Liver (tissue), 9 donors: Measurements from ENCODE around the gene SEMA6D. TPM values are rescaled to one million over a fixed set of nuclear protein-coding genes. Genes with fewer than 3 reads are reported as not detected.

ENCODE experiments used
- DNase-seq: peaks from one replicate; pipeline ENCODE4 v3.0.0-alpha.2; 2017; ENCODE audit warnings: low spot score
- H3K27ac ChIP-seq, 2 donors: one replicate each; pipeline ENCODE4 v1.7.0; 2013; ENCODE audit warnings: inconsistent platforms in 2 of 2, low read length in 2 of 2, control low read depth in 1 of 2, low read depth in 1 of 2, mild to moderate bottlenecking in 1 of 2
- H3K27me3 ChIP-seq, 4 donors: one replicate each; pipeline versions ENCODE4 v1.6.1 to v1.7.0; 2013; ENCODE audit warnings: low read length in 3 of 4, inconsistent platforms in 1 of 4, mild to moderate bottlenecking in 1 of 4, moderate library complexity in 1 of 4; ENCODE audit not compliant: control insufficient read depth in 4 of 4, insufficient read depth in 4 of 4
- H3K36me3 ChIP-seq, 4 donors: one replicate each; pipeline versions ENCODE4 v1.6.1 to v1.7.0; 2013; ENCODE audit warnings: low read length in 3 of 4, mild to moderate bottlenecking in 3 of 4, low read depth in 1 of 4, moderate library complexity in 1 of 4; ENCODE audit not compliant: control insufficient read depth in 4 of 4, insufficient read depth in 3 of 4
- H3K4me1 ChIP-seq, 4 donors: one replicate each; pipeline versions ENCODE4 v1.6.1 to v1.7.0; 2013; ENCODE audit warnings: low read length in 3 of 4, mild to moderate bottlenecking in 3 of 4, moderate library complexity in 1 of 4; ENCODE audit not compliant: control insufficient read depth in 4 of 4, insufficient read depth in 4 of 4
- H3K4me3 ChIP-seq, 3 donors: one replicate each; pipeline versions ENCODE4 v1.6.1 to v1.7.0; 2013; ENCODE audit warnings: low read length in 3 of 3, control low read depth in 1 of 3, low read depth in 1 of 3, mild to moderate bottlenecking in 1 of 3
- H3K9ac ChIP-seq, 2 donors: one replicate each; pipeline ENCODE4 v1.7.0; 2013; ENCODE audit warnings: low read length in 2 of 2, mild to moderate bottlenecking in 2 of 2, moderate library complexity in 2 of 2, control low read depth in 1 of 2, low read depth in 1 of 2
- H3K9me3 ChIP-seq, 4 donors: one replicate each; pipeline versions ENCODE4 v1.6.1 to v1.7.0; 2013; ENCODE audit warnings: low read length in 3 of 4; ENCODE audit not compliant: control insufficient read depth in 4 of 4
- ATF3 ChIP-seq: IDR thresholded peaks from 2 replicates; pipeline ENCODE4 v1.6.1; 2016; ENCODE audit warnings: antibody characterized with exemption
- CTCF ChIP-seq: fragments of 150-350 bp; IDR thresholded peaks from 2 replicates; pipeline ENCODE4 v1.5.1; 2017; ENCODE audit warnings: improper control_type of control experiment, low read depth, low read length; ENCODE audit not compliant: missing input control
- EGR1 ChIP-seq, 2 donors: IDR thresholded peaks; 2 replicates each; pipeline ENCODE4 v1.6.1; 2016 to 2018; ENCODE audit warnings: antibody characterized with exemption in 2 of 2, low read depth in 2 of 2
- FOXA1 ChIP-seq: IDR thresholded peaks from 2 replicates; pipeline ENCODE4 v1.6.1; 2016; ENCODE audit warnings: antibody characterized with exemption
- FOXA2 ChIP-seq: IDR thresholded peaks from 2 replicates; pipeline ENCODE4 v1.6.1; 2016; ENCODE audit warnings: antibody characterized with exemption
- GABPA ChIP-seq, 2 donors: IDR thresholded peaks in 1 of 2; conservative IDR thresholded peaks in 1 of 2; 2 replicates each; pipeline ENCODE4 v1.6.1; 2016; ENCODE audit warnings: antibody characterized with exemption in 2 of 2, mild to moderate bottlenecking in 1 of 2, moderate library complexity in 1 of 2
- HNF4A ChIP-seq, 2 donors: conservative IDR thresholded peaks; 2 replicates each; pipeline ENCODE4 v1.6.1; 2016; ENCODE audit warnings: antibody characterized with exemption in 2 of 2, mild to moderate bottlenecking in 2 of 2
- HNF4G ChIP-seq: IDR thresholded peaks from 2 replicates; pipeline ENCODE4 v1.6.1; 2016; ENCODE audit warnings: antibody characterized with exemption
- JUND ChIP-seq, 2 donors: IDR thresholded peaks; 2 replicates each; pipeline ENCODE4 v1.6.1; 2016; ENCODE audit warnings: antibody characterized with exemption in 2 of 2
- MAX ChIP-seq: IDR thresholded peaks from 2 replicates; pipeline ENCODE4 v1.6.1; 2016; ENCODE audit warnings: antibody characterized with exemption
- NR2F2 ChIP-seq: IDR thresholded peaks from 2 replicates; pipeline ENCODE4 v1.6.1; 2016; ENCODE audit warnings: antibody characterized with exemption
- RAD21 ChIP-seq, 2 donors: IDR thresholded peaks; 2 replicates each; pipeline ENCODE4 v1.6.1; 2016; ENCODE audit warnings: antibody characterized with exemption in 2 of 2, mild to moderate bottlenecking in 2 of 2
- REST ChIP-seq: IDR thresholded peaks from 2 replicates; pipeline ENCODE4 v1.6.1; 2016; ENCODE audit warnings: antibody characterized with exemption, mild to moderate bottlenecking
- RXRA ChIP-seq, 2 donors: IDR thresholded peaks; 2 replicates each; pipeline ENCODE4 v1.6.1; 2017 to 2018; ENCODE audit warnings: antibody characterized with exemption in 2 of 2, mild to moderate bottlenecking in 1 of 2
- SP1 ChIP-seq: IDR thresholded peaks from 2 replicates; pipeline ENCODE4 v1.6.1; 2018; ENCODE audit warnings: antibody characterized with exemption, mild to moderate bottlenecking
- TAF1 ChIP-seq: conservative IDR thresholded peaks from 2 replicates; pipeline ENCODE4 v1.6.1; 2016; ENCODE audit warnings: antibody characterized with exemption, mild to moderate bottlenecking
- YY1 ChIP-seq: IDR thresholded peaks from 2 replicates; pipeline ENCODE4 v1.6.1; 2016; ENCODE audit warnings: antibody characterized with exemption, mild to moderate bottlenecking
- ZBTB33 ChIP-seq: IDR thresholded peaks from 2 replicates; pipeline ENCODE4 v1.6.1; 2016; ENCODE audit warnings: antibody characterized with exemption
- WGBS: extraction: QIAGEN DNeasy Blood & Tissue Kit; methylation state at CpG from one replicate; pipeline ENCODE4 v1.1.7; 2013; 5-methylcytosine and 5-hydroxymethylcytosine counted together
- polyA plus RNA-seq, 2 donors: library from polyadenylated mRNA; stranded (reverse) in 1 of 2; unstranded in 1 of 2; fragments of 200-250 nt in 1 of 2; fragments of >200 nt in 1 of 2; fragmentation: Nextera tagmentation in 1 of 2; extraction: Ambion mirVana in 1 of 2; gene quantifications; one replicate each; pipeline versions ENCODE4 v1.2.1 to v1.2.3, GENCODE V29; 2013 to 2015
- total RNA-seq, 2 donors: library from RNA; depleted of rRNA; stranded (reverse); fragments of >200 nt; gene quantifications; one replicate each; pipeline ENCODE4 v1.2.3, GENCODE V29; 2014
- donor health status: healthy.
- donor health status: healthy.
- donor health status: healthy.
- donor health status: healthy.
- donor health status: healthy.

Gene SEMA6D
- total and polyA plus RNA-seq, 4 donors, result 1.0 to 4.5 (median 3.1) TPM

- 28% methylated on average over 3 of the region's 3 CpGs for WGBS
- no peaks in the 10 kb centered on the region for H3K36me3 ChIP-seq
- peaks cover 0 to 5% (median 0%) of the 10 kb centered on the region in 4 donors for H3K27me3 ChIP-seq
- H3K9me3 ChIP-seq, result no peaks in the 10 kb centered on the region
- no peak overlapping the region for H3K4me3 ChIP-seq
- TF ChIP-seq GABPA (IDR thresholded peaks at IDR 0.05 in 1 of 2, conservative IDR thresholded peaks at IDR 0.05 in 1 of 2) (no peak), ATF3 (no peak), RAD21 (IDR thresholded peaks at IDR 0.05) (no peak), REST (no peak), CTCF (no peak), JUND (IDR thresholded peaks at IDR 0.05) (no peak), NR2F2 (no peak), EGR1 (IDR thresholded peaks at IDR 0.05; ENCODE audit: low read depth in 2 of 2) (no peak), RXRA (IDR thresholded peaks at IDR 0.05) (no peak), HNF4A (conservative IDR thresholded peaks at IDR 0.05) (no peak), FOXA1 (no peak), FOXA2 (no peak)
- H3K4me1 ChIP-seq, result no peaks in the 10 kb centered on the region
- DNase-seq, result no peak
- no peak overlapping the region for H3K27ac ChIP-seq
- H3K9ac ChIP-seq, result no peak overlapping the region
Observed at GRCh38 chr15:47736143-47736786, 19.0 kb downstream of the SEMA6D start.

GRCh38 chr15:47737477-47737876, 20.2 kb downstream of the SEMA6D start:
- no peak overlapping the region for H3K4me3 ChIP-seq
- H3K4me1 ChIP-seq, result no peaks in the 10 kb centered on the region
- no peak for DNase-seq
- no peaks in the 10 kb centered on the region for H3K9me3 ChIP-seq
- H3K9ac ChIP-seq, result no peak overlapping the region
- H3K27ac ChIP-seq, result no peak overlapping the region
- peaks cover 0 to 5% (median 0%) of the 10 kb centered on the region in 4 donors for H3K27me3 ChIP-seq
- no peak for TF ChIP-seq GABPA (IDR thresholded peaks at IDR 0.05 in 1 of 2, conservative IDR thresholded peaks at IDR 0.05 in 1 of 2)
- TF ChIP-seq FOXA2, result no peak
- no peak for TF ChIP-seq FOXA1
- no peak for TF ChIP-seq RAD21 (IDR thresholded peaks at IDR 0.05)
- TF ChIP-seq NR2F2, result no peak
- TF ChIP-seq TAF1, result no peak
- no peak for TF ChIP-seq EGR1 (IDR thresholded peaks at IDR 0.05; ENCODE audit: low read depth in 2 of 2)
- no peak for TF ChIP-seq MAX
- no peak for TF ChIP-seq ZBTB33
- no peak for TF ChIP-seq ATF3
- TF ChIP-seq HNF4G, result no peak
- TF ChIP-seq JUND (IDR thresholded peaks at IDR 0.05), result no peak
- no peak for TF ChIP-seq YY1
- TF ChIP-seq CTCF, result no peak
- TF ChIP-seq HNF4A (conservative IDR thresholded peaks at IDR 0.05), result no peak
- TF ChIP-seq SP1, result no peak
- no peaks in the 10 kb centered on the region for H3K36me3 ChIP-seq
- 59% methylated on average over 2 of the region's 2 CpGs for WGBS
